Uterus (tissue), 4 donors: Measurements from ENCODE around the gene A1BG. TPM values are rescaled to one million over a fixed set of nuclear protein-coding genes. Genes with fewer than 3 reads are reported as not detected.

Experiments
- DNase-seq, 2 donors: peaks; one replicate each; pipeline ENCODE4 v3.0.0-alpha.2; 2019 to 2020
- H3K27ac ChIP-seq, 2 donors: fragments of 200-600 bp; sonication (generic); 1 replicate in 1 of 2; 2 replicates in 1 of 2; pipeline ENCODE4 v1.5.1; 2016 to 2018
- H3K27me3 ChIP-seq, 2 donors: fragments of 200-600 bp; sonication (generic); one replicate each; pipeline ENCODE4 v1.5.1; 2018 to 2019; ENCODE audit warnings: control low read depth in 1 of 2
- H3K36me3 ChIP-seq, 2 donors: fragments of 200-600 bp; sonication (generic); one replicate each; pipeline ENCODE4 v1.5.1; 2019; ENCODE audit warnings: control low read depth in 1 of 2
- H3K4me1 ChIP-seq, 2 donors: fragments of 200-600 bp; sonication (generic); one replicate each; pipeline ENCODE4 v1.5.1; 2018 to 2019; ENCODE audit warnings: control low read depth in 1 of 2
- H3K4me3 ChIP-seq, 2 donors: fragments of 200-600 bp; sonication (generic); 1 replicate in 1 of 2; 2 replicates in 1 of 2; pipeline ENCODE4 v1.5.1; 2018 to 2019; ENCODE audit warnings: mild to moderate bottlenecking in 1 of 2
- H3K9me3 ChIP-seq, 2 donors: fragments of 200-600 bp; sonication (generic); one replicate each; pipeline ENCODE4 v1.5.1; 2019; ENCODE audit warnings: control low read depth in 1 of 2
- CTCF ChIP-seq, 4 experiments: fragments of 200-600 bp in 2 of 4; fragments of 450-650 bp in 2 of 4; sonication (generic) in 2 of 4; IDR thresholded peaks; one replicate each; pipeline ENCODE4 v1.5.1; 2016 to 2019; ENCODE audit warnings: antibody characterized with exemption in 4 of 4, mild to moderate bottlenecking in 2 of 4, moderate library complexity in 1 of 4
- POLR2A ChIP-seq, 2 donors: fragments of 450-650 bp; IDR thresholded peaks; one replicate each; pipeline ENCODE4 v1.6.1; 2016; ENCODE audit warnings: antibody characterized with exemption in 2 of 2, mild to moderate bottlenecking in 1 of 2, moderate library complexity in 1 of 2
- intact Hi-C: fragments of 100-400 bp; cut with DNase I; formaldehyde crosslinking; loops from one replicate; pipeline ENCODE4 v1.15.1; 2023; ENCODE audit warnings: low total_unique reads
- total RNA-seq, 4 donors: library from RNA; depleted of rRNA in 3 of 4; stranded (reverse); fragments of >200 nt in 3 of 4; gene quantifications; one replicate each; pipeline versions ENCODE4 v1.1.0 to v1.2.4, GENCODE V29; 2014 to 2023
- donor health status: DM: yes; HTN: yes; CAD: no.

Gene A1BG
- total RNA-seq, 4 donors from 2014 or later = 2.8 to 108 (median 12.9) TPM

- no peaks in the 10 kb centered on the region for H3K9me3 ChIP-seq
- H3K4me3 ChIP-seq = no peak overlapping the region
- no peak overlapping the region for H3K27ac ChIP-seq
- no peaks in the 10 kb centered on the region for H3K36me3 ChIP-seq
- intact Hi-C loops = no loop called here
- peaks cover 0 to 5% of the 10 kb centered on the region in 2 donors for H3K27me3 ChIP-seq
- H3K4me1 ChIP-seq = peaks cover 0 to 6% of the 10 kb centered on the region in 2 donors
- no peak for TF ChIP-seq POLR2A (IDR thresholded peaks at IDR 0.05)
- no peak for TF ChIP-seq CTCF (IDR thresholded peaks at IDR 0.05)
- no peak for DNase-seq
Observed at GRCh38 chr19:58393725-58394033, 40.4 kb upstream of the A1BG start.

- Histone ChIP-seq H3K36me3 (no peaks in the 10 kb centered on the region), H3K4me3 (no peak overlapping the region), H3K27me3 (peaks cover 0 to 5% of the 10 kb centered on the region in 2 donors), H3K27ac (no peak overlapping the region), H3K4me1 (peaks cover 2 to 8% of the 10 kb centered on the region in 2 donors), H3K9me3 (no peaks in the 10 kb centered on the region)
- no peak for TF ChIP-seq CTCF (IDR thresholded peaks at IDR 0.05)
- no peak for TF ChIP-seq POLR2A (IDR thresholded peaks at IDR 0.05)
- intact Hi-C loops = no loop called here
- no peak for DNase-seq
Observed at GRCh38 chr19:58392945-58393724, 39.8 kb upstream of the A1BG start.

GRCh38 chr19:58388175-58388526, 34.9 kb upstream of the A1BG start:
- no peak for TF ChIP-seq CTCF (IDR thresholded peaks at IDR 0.05)
- no peak for TF ChIP-seq POLR2A (IDR thresholded peaks at IDR 0.05)
- no peaks in the 10 kb centered on the region for H3K9me3 ChIP-seq
- DNase-seq = no peak
- no peaks in the 10 kb centered on the region for H3K36me3 ChIP-seq
- no peaks in the 10 kb centered on the region for H3K27me3 ChIP-seq
- intact Hi-C loops = no loop called here
- no peak overlapping the region for H3K27ac ChIP-seq
- peak overlapping the region in 1 of 2 donors; percentile 88 for H3K4me3 ChIP-seq
- peaks cover 5 to 21% of the 10 kb centered on the region in 2 donors for H3K4me1 ChIP-seq

- peak overlapping the region; percentile 92 to 97 for H3K27ac ChIP-seq
- intact Hi-C loops = no loop called here
- peaks cover 5 to 21% of the 10 kb centered on the region in 2 donors for H3K4me1 ChIP-seq
- H3K4me3 ChIP-seq = peak overlapping the region; percentile 61 to 88
- DNase-seq = no peak
- H3K9me3 ChIP-seq = no peaks in the 10 kb centered on the region
- no peak for TF ChIP-seq POLR2A (IDR thresholded peaks at IDR 0.05)
- TF ChIP-seq CTCF (IDR thresholded peaks at IDR 0.05) = no peak
- H3K27me3 ChIP-seq = no peaks in the 10 kb centered on the region
- H3K36me3 ChIP-seq = no peaks in the 10 kb centered on the region
Observed at GRCh38 chr19:58387338-58388174, 34.3 kb upstream of the A1BG start.
